ENCODE measurements around the gene CSH2.
"Not testable (repeated sequence)": the region's sequence is repeated elsewhere in the genome, so short reads cannot be mapped to it uniquely, and the experiment has no call there.

The CSH2 gene

GRCh38 chr17:63896524-63897354 is 23.3 kb upstream of the CSH2 start, which contains the start of gene CSH1:
TSS of gene CSH1 (minus strand) at chr17:63896574. CDS start at chr17:63896511, 63 bp downstream.
- DNase-seq (ENCODE audit: low read depth), result not testable (repeated sequence)

GRCh38 chr17:63894821-63895220 is 21.3 kb upstream of the CSH2 start:
- not testable (repeated sequence) for DNase-seq (ENCODE audit: low read depth)

DNA sequence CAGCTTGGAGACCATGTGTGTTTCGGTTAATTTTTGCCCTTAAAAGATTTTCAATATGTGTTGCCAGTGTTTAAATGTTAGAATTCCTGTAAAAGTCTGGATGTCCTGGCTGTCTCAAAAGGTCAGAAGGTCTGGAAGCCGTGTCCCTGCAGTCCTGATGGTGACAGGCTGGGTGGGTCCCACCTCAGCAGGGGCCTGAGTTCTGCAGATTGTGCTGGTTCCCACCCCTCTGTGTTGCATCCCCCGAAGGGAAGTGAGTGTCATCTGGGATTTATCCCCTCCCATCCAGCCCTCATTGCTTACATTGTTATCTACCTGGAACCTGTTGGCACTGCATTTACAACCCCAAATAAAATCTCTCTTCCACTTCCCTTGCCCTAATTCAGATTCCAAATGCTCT is 20.5 kb upstream of the CSH2 start:
- DNase-seq (ENCODE audit: low read depth), result not testable (repeated sequence)

- not testable (repeated sequence) for DNase-seq (ENCODE audit: low read depth)
Observed at GRCh38 chr17:63892316-63893037, 19.0 kb upstream of the CSH2 start.

GRCh38 chr17:63889026-63889848 is 15.8 kb upstream of the CSH2 start:
- peak; percentile 22 for DNase-seq (ENCODE audit: low read depth)

GRCh38 chr17:63885119-63885518 is 11.6 kb upstream of the CSH2 start:
- DNase-seq (ENCODE audit: low read depth), result not testable (repeated sequence)

DNA sequence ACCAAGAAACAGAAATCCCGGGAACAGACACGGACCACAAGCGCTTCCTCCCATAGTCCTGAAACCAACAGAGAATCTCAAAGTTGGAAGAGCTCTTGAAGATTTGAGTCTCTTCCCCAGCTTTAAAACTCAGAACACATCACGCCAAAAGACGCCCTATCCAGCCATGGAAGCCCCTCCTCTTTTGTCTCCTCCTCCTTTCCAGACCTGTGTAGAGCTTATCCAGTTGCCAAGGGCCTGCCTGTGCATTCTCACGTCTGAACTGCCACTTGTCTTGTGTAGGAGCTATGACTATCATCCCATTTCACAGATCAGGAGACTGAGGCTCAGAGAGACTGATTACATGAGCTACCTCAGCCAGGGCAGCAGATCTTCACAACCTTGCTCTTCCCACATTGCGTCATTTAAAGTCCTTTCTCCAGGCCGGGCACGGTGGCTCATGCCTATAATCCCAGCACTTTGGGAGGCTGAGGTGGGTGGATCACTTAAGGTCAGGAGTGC is 9.2 kb upstream of the CSH2 start:
- not testable (repeated sequence) for DNase-seq (ENCODE audit: low read depth)

- DNase-seq (ENCODE audit: low read depth), result peak; percentile 50
Observed at GRCh38 chr17:63881935-63882601, 8.6 kb upstream of the CSH2 start, which contains the start of gene GH2. TSS of gene GH2 (minus strand) at chr17:63881944. CDS start at chr17:63881801, 143 bp downstream.

GRCh38 chr17:63881337-63881736 is 7.9 kb upstream of the CSH2 start:
- DNase-seq (ENCODE audit: low read depth), result not testable (repeated sequence)

GRCh38 chr17:63880706-63881105 is 7.2 kb upstream of the CSH2 start:
- no peak for DNase-seq (ENCODE audit: low read depth)

DNA sequence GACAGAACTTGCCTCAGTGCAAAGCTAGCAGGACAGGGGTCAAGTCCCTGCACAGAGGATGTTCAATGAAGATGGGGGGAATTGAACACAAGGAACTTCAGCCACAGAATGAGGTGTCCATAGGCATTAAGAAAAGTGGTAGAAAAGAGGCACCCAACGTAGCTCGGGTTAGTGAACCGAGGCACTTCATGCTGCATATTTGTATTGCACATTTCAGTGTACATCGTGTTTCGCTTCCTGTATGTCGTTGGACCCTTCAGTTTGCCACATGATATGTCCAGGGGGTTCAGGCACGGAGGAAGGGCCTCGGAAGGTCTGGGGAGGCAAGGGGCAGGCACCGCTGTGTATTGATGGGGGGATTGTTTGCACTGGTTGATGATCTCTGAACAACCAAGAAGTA is 4.9 kb upstream of the CSH2 start:
- DNase-seq (ENCODE audit: low read depth), result not testable (repeated sequence)

DNA sequence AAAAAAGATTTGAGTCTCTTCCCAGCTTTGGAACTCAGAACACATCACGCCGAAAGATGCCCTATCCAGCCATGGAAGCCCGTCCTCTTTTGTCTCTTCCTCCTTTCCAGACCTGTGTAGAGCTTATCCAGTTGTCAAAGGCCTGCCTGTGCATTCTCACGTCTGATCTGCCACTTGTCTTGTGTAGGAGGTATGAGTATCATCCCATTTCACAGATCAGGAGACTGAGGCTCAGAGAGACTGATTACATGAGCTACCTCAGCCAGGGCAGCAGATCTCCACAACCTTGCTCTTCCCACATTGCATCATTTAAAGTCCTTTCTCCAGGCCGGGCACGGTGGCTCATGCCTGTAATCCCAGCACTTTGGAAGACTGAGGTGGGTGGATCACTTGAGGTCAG is 1.2 kb upstream of the CSH2 start:
- not testable (repeated sequence) for DNase-seq (ENCODE audit: low read depth)

GRCh38 chr17:63874061-63874626 is 667 bp upstream of the CSH2 start:
- not testable (repeated sequence) for DNase-seq (ENCODE audit: low read depth)

GRCh38 chr17:63871646-63872365 is 1.7 kb downstream of the CSH2 start:
- not testable (repeated sequence) for DNase-seq (ENCODE audit: low read depth)

GRCh38 chr17:63870292-63870665 is 3.2 kb downstream of the CSH2 start:
- not testable (repeated sequence) for DNase-seq (ENCODE audit: low read depth)

GRCh38 chr17:63869491-63870291 is 3.8 kb downstream of the CSH2 start:
- peak; percentile 33 for DNase-seq (ENCODE audit: low read depth)

DNA sequence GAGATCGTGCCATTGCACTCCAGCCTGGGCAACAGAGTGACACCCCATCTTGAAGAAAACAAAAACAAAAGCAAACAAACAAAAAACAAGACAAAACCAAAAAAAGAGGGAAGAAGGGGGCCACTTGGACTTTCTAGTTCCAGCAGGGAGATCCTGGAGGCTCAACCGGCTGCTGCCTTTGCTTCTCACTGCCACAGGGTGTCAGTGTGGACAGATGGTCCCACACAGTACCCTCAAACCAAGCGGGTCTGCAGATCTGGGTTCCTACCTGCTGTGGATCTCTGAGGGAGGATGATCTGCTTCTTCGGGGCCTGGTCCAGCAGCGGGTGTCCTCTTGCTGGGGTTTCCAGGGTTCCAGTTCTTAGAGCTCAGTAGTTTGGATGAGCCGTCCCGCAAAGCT is 6.9 kb downstream of the CSH2 start:
- not testable (repeated sequence) for DNase-seq (ENCODE audit: low read depth)

- DNase-seq (ENCODE audit: low read depth), result no peak
Observed at GRCh38 chr17:63859257-63859656, 14.2 kb downstream of the CSH2 start.

- DNase-seq (ENCODE audit: low read depth), result not testable (repeated sequence)
Observed at GRCh38 chr17:63856425-63856824, 17.1 kb downstream of the CSH2 start.

Measured in iris pigment epithelial cell (primary cell).